Hematopoietic multipotent progenitor cell treated with erythropoietin and hydrocortisone succinate and interleukin-3 and kit ligand, for 15 days (in vitro differentiated cells): ENCODE data around the gene TACR2.

ENCODE experiments used
- DNase-seq: peaks from one replicate; pipeline ENCODE4 v3.0.0-alpha.2; 2015; ENCODE audit warnings: low spot score

The TACR2 gene

DNA sequence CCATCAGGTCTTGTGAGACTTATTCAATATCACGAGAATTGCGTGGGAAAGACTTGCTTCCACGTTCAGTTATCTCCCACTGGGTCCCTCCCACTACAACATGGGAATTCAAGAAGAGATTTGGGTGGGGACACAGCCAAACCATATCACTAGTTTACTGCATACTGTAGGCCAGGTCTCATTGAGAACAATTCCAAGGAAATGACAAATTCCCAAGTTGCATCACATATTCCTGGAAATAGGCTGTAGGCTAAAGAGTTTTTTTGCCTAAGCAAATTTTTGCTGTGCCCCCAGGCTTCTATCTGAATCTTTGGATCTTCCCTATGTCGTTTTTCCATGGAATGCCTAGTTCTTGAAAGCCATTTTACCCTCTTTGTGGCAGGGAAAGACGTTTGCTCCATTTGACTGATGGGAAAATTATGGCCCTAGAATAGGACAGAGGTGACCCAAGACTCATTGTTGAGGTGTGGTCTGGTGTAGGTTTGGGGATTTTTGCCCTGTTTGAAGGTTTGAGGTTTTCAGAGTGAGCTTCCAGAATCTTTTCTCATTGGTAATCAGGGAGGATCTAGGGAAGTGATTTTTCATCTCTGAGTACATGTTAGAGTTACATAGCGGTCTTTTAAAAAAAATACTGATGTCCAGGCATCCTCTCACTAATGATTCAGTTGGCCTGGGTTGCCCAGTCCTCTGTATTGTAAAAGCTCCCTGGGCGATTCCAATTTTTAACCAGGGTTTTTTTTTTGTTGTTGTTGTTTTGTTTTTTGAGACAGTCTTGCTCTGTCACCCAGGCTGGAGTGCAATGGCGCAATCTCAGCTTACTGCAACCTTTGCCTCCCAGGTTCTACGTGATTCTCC lies 44.4 kb downstream of the TACR2 start:
- DNase-seq: no peak

DNA sequence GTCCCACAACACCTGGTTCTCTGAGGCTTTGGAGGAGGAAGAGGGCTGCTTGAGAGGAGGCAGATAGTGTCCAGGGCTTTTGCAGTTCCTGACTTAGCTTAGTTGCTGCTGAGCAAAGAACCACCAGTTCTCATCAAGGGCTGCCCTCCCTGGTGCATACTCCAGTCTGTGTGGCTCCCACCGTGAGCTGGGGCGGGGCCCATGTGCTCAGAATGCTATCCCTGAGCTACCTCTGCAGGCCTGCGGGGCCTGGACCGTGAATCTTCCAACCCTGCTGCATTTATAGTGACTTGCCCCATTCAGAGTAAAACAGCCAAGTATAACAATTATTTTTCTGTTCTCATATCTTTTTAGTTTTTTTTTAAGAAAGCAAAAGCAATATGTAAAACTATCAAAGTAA lies 49.2 kb downstream of the TACR2 start:
- DNase-seq: no peak

DNA sequence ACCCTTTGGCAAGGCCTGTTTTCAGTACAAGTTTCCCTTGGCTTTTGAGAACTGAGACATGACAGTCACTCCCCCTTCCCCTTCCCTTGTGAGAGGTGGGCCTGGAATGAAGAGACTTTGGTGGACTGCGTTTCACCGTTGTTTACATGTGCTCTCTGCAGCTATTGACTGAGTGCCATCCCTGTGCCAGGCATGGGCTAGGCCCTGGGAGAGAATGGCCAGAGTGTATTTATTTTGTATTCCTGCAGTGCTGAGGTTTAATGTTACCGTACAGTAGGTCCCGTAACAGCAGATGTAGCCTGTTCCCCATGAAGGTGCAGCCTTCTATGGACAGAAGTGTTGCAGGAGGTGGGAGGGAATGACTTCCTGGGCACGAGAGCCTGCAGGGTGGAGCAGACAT lies 50.0 kb downstream of the TACR2 start:
- no peak for DNase-seq

GRCh38 chr10:69364232-69364940 lies 52.3 kb downstream of the TACR2 start:
- no peak for DNase-seq

DNA sequence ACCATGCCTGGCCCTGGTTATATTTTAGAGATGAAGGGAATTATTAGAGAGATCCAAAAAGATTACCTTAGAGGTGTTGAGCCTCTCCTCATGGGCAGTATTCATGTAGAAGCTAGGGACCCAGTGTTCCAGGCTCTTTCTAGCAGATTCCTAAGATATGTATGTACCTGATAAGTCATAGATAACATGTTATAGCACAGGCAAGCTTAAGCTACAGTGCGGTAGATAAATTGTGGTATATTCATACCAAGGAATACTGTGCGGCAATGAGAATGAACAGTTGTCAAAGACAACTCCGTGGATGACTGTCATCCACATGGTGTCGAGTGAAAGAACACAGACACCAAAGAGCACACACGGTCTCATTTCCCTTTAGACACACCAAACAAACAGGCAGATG lies 53.1 kb downstream of the TACR2 start:
- no peak for DNase-seq

- DNase-seq: no peak
These were observed 54.2 kb downstream of the TACR2 start for GRCh38 chr10:69362471-69362954.

- DNase-seq: no peak
These were observed 55.5 kb downstream of the TACR2 start for GRCh38 chr10:69361303-69361614.

- DNase-seq: peak; percentile 26
These were observed 56.0 kb downstream of the TACR2 start for GRCh38 chr10:69360485-69361302.

DNA sequence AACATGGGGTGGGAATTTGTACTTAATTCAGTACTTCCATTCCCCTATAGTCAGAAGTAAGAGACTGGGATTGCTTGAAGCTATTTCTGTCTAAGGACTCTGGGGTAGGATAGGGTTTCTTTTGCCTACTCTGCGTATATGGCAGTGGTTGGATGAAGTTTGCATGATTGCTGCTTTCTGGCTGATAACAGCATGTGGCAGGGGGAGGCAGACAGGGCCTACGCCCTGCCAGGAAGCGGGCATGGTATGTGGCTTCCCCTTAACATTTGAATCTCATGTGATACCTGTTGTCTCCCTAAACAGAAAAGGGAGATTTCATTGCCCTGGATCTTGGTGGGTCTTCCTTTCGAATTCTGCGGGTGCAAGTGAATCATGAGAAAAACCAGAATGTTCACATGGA lies 57.1 kb downstream of the TACR2 start:
- peak; percentile 34 for DNase-seq

DNA sequence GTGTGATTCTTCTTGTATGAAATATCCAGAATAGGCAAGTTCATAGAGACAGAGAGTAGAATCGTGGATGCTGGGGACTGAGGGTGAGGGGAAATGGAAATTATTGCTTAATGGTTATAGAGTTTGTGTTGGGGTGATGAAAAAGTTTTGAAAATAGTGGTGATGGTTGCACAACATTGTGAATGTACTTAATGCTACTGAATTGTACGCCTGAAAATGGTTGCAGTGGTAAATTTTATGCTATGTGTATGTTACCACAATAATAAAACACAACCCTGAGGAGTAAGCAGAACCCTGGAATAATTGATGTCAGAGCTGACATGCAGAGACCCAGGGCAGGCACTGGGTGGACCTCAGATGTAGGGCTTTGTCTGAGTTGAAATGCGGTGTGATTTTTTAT lies 57.6 kb downstream of the TACR2 start:
- no peak for DNase-seq

GRCh38 chr10:69358148-69358795 lies 58.4 kb downstream of the TACR2 start:
- DNase-seq: no peak

DNA sequence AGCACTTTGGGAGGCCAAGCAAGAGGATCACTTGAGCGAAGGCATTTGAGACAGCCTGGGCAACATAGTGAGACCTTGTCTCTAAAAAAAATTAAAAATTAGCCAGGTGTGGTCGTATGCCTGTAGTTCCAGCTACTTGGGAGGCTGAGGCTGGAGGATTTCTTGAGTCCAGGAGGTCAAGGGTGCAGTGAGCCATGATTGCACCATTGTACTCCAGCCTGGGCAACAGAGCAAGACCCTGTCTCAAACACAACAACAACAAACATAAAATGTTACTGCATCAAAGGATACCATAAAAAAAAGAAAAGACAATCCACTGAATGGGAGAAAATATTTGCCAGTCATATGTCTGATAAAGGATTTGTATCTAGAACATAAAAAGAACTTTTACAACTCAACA lies 60.5 kb downstream of the TACR2 start:
- DNase-seq: no peak

GRCh38 chr10:69353977-69354635 lies 62.6 kb downstream of the TACR2 start:
- no peak for DNase-seq
